Superior temporal gyrus (tissue), 1 donor: Measurements from ENCODE around the gene FMNL3.
"Not testable (repeated sequence)": the region's sequence is repeated elsewhere in the genome, so short reads cannot be mapped to it uniquely, and the experiment has no call there.

Source experiments
- DNase-seq: peaks from one replicate; pipeline ENCODE4 v3.0.0-alpha.2; 2016; ENCODE audit errors: extremely low spot score

FMNL3 gene

GRCh38 chr12:49717800-49718199 is 10.6 kb upstream of the FMNL3 start:
- DNase-seq = not testable (repeated sequence)

- DNase-seq = no peak
These were observed 9.3 kb upstream of the FMNL3 start for GRCh38 chr12:49716553-49716952.

- not testable (repeated sequence) for DNase-seq
These were observed 6.7 kb upstream of the FMNL3 start for GRCh38 chr12:49713952-49714351.

DNA sequence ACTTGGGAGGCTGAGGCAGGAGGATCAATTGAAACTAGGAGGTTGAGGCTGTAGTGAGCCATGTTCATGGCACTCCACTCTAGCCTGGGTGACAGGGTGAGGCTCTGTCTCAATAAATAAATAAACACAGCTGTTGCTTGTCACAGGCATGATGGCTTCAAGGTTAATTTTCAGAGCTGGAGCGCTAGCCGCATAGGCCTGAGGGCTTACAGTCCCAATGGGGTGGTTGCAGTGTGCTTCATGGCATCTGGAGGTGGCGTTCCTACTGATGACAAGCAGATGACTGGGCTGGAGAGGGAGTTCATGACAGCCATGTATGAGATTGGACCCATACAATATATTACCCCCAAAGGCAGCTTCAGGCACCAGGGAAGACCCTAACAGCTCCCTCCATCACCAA is 1.6 kb upstream of the FMNL3 start:
- no peak for DNase-seq

- no peak for DNase-seq
These were observed 575 bp upstream of the FMNL3 start for GRCh38 chr12:49707812-49708147.

DNA sequence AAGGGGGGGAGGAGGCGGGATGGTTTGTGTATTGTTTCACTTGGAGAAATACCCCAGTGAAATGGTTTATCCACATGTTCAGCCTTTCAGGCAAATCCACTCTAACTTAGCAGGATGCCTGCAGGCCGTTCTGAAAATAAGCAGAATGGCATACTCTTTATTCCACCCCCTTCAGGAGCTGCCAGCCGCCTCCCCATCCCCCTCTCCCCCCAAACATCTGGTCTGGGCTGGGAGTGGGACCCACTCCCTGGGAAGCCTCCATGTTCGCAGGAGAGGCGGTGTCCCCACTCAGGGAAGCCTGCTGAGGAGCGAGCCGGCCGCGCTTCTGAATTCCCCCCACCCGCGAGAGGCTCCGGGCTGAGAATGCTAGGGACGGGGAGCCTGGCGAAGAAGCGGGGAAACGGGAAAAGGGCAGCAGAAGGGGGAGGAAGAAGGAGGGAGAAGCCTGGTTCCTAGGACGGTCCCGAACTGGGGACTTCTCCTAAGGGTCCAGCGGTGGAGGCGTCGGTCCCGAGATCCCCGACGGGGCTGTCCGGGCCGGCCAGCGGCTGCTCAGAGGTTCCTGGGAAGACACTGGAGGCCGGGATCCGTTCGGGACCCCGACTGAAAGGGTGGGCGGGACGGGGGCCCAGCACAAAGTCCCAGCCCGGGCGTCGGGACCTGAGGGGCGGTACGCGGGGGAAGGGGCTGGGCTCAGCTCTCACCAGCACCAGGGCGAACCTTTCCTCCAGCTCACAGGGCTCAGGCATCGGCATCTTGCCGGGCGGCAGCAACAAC is 666 bp downstream of the FMNL3 start:
- DNase-seq = no peak

- DNase-seq = peak; percentile 37
These were observed 1.6 kb downstream of the FMNL3 start for GRCh38 chr12:49705479-49706134.

DNA sequence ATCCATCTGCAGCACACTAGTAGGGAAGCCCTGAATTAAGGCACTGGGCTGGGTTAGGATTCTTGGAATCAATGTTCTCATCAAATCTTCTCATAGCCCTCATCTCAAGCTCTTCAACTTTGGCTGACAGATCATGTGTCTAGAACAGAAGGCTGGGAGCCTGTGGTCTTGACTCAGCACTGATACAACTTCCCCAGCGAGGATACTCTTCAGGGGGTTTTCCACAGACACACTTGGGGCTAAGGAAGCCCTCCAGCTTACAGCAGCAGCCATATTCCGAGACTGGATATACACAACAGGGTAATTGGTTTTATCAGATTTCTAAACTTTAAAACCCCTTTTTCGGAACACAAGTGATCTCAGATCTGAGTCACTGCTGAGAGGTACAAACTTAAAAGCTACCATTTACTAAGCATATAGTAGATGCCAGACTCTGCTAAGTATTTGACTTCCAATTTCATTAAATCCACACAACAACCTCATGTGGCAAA is 3.5 kb downstream of the FMNL3 start:
- DNase-seq = no peak

GRCh38 chr12:49702676-49703215 is 4.5 kb downstream of the FMNL3 start:
- no peak for DNase-seq

DNA sequence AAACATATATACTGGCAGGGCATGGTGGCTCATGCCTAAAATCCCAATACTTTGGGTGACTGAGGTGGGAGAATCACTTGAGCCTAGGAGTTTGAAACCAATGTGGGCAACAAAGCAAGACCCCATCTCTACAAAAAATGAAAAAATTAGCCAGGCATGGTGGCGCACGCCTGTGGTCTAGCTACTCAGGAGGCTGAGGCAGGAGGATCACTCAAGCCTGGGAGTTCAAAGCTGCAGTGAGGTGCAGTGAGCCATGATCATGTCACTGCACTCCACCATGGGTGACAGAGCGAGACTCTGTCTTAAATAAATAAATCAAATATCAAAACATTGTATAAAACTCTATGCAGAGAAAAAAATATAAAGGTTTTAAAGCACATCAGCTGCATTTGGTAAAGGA is 5.2 kb downstream of the FMNL3 start:
- peak; percentile 4 for DNase-seq

DNA sequence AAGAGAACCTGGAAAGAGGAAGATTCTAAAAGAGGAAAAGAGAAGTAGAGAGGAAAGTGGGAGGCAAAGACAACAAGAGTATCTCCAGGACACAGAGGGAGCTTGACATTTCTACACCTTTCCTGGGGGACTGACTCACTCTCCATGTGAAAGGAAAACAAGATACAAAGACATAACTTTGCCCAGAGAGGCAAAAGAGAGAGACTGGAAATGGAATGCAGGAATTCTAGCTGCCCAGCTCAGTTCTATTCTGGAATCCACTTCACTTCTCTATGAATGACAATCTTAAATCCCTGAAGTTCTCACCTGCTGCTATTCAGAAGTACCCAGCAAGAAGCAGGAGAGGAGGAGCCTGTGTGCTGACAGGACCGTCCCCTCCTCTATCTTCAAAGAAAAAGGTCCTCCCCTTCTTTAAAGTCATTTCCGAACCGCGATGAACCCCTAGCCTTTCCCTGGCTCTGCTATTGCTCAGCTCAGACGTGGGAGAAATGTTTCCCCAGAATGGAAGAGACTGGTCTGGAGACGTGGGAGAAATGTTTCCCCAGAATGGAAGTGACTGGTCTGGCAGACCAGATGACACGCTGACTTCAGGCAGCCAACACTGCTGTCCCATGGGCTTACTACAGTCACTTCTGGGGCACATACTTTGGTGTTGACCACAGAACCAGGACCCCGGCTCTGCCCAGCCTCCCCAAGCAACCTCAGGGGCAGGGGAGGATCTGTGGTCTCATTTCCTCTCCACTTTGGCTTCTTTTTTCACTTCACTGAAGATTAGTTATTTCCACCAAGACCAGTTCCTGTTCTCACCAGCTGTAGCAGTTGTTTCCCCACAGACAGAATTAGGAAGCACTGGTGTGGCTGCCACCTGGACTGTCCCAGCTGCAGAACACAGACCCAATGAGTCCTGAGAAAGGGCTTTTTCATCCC is 8.3 kb downstream of the FMNL3 start:
- peak; percentile 23 for DNase-seq

- DNase-seq = peak; percentile 4
These were observed 9.4 kb downstream of the FMNL3 start for GRCh38 chr12:49697808-49698207.

DNA sequence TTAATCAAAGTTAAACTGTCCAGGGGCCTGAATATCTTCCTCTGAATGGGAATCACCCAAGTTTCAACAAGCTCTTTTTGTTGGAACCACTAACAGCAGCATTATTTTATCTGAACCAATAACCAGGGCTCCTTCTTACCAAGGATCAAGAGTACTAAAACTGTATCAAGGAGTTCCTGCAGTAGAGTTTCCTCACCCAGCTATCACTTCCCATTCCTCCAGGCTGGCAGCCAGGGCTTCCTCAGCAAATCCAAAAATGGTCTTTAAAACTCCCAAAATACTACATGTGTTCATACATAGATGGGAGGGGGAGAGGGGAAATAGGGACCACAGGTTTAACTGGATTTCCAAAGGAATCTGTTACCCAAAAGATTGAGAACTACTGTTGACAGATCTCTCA is 10.5 kb downstream of the FMNL3 start:
- peak; percentile 6 for DNase-seq

GRCh38 chr12:49693931-49694444 is 13.2 kb downstream of the FMNL3 start:
- no peak for DNase-seq

DNA sequence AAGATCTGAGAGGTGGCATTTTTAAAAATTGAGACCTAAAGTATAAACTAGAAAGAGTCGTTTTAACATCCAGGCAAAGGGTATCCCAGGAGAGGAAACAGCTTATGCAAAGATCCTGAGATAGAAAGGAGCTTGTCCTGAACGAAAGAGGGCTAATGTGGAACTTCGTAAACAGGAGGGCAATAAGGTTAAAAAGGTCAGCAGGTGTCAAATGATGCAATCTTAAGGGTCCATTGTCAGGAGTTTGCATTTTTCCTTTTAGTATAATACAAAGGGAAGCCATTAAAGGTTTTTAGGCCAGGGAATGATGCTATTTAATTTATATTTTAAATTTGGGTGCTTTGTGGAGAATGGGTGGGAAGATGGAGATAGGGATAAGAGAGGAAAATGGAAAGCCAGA is 14.4 kb downstream of the FMNL3 start:
- DNase-seq = no peak

- DNase-seq = no peak
These were observed 17.4 kb downstream of the FMNL3 start for GRCh38 chr12:49689785-49690184.

- DNase-seq = no peak
These were observed 18.0 kb downstream of the FMNL3 start for GRCh38 chr12:49689237-49689636.

DNA sequence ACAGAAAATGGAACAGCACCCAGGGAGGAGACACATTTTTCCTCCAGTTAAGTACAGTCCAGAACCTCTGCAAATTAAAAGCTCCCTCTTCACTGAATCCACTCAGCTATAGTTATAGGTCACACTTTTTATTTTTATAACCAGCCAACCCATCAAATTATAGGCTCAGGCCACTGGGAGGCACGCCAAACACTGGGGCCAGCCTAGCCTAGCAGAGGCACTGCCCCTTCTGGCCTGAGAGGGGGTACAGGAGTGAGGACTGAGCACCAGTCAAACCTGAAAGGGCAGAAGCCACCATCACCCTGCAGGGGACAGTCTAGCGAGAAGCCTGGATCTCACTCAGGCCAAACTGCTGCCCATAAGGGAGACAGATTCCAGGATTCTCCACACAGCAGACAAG is 19.3 kb downstream of the FMNL3 start:
- DNase-seq = no peak

- DNase-seq = no peak
These were observed 22.8 kb downstream of the FMNL3 start for GRCh38 chr12:49684310-49684854.

GRCh38 chr12:49683599-49684309 is 23.5 kb downstream of the FMNL3 start:
- no peak for DNase-seq

DNA sequence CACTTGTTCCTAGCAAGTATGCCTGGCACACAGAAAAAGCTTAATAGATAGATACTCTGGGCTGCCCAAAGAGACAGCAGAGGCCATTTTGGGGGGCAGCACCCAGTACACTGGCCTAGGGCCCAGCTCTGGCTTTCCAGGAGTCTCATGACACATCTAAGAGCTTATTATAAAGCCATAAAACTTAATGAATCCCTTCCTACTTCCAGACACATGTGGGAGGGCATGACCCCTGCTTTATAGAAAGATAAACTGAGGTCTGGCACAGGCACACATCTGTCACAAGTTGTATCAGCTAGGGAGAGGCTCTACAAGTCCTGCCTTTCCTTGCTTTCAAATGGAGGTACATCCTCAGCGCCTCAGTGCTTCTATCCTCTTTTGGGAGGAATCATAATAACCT is 27.1 kb downstream of the FMNL3 start:
- no peak for DNase-seq
